Ramos (cell line): ENCODE results near the gene CPNE7.
"Not testable (repeated sequence)": the region's sequence is repeated elsewhere in the genome, so short reads cannot be mapped to it uniquely, and the experiment has no call there.

Experiments
- in situ Hi-C: fragments of 300-500 bp; cut with MboI; formaldehyde crosslinking; loops from one replicate; pipeline ENCODE4 v1.14.3; 2022; ENCODE audit warnings: low sequenced_read_pairs; ENCODE audit not compliant: unreplicated experiment

CPNE7 gene

DNA sequence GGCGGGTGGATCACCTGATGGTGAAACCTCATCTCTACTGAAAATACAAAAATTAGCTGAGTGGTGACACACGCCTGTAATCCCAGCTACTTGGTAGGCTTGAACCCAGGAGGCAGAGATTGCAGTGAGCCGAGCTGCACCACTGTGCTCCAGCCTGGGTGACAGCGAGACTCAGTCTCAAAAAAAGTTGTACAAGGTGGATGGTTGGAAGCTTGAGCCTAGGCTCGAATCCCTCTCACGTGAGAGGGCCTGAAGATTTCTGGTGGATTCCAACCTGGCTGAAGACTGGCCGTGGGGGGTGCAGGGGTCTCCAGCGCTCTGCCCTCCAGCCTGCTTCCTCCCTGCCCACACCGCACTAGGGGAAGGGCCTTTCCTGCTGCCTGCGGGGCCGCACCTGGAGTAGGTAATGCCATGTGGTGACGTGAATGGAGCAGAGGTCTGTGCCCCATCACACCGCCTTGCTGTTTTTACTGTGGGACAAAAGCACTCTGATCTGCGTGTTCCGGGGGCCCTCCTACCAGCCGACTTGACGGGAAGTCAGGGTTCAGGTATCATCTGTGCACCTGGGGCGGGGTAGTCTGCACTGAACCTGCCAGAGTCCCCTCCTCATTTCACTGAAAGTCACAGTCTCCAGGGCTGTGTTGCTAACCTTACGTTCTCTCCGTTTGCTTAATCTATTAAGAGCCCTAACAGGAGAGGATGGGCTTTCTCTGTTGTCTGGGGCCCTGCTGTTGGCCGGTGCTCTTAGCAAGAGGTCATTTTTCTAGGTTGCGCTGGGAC, 10.9 kb upstream of the CPNE7 start:
- in situ Hi-C loops, result no loop called here

DNA sequence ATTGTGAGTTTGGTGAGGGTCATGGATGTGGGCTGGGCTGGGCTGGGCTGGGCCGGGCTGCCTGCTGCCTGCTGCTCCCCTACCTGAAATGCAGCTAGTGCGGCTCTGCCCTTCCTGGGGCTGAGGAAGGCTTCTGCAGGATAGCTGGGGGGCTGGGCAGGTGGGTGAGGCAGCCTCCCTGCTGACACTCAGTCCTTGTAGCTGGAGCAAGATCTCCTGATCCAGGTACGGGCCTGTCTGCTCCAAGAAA, 10.4 kb upstream of the CPNE7 start:
- in situ Hi-C loops, result no loop called here

DNA sequence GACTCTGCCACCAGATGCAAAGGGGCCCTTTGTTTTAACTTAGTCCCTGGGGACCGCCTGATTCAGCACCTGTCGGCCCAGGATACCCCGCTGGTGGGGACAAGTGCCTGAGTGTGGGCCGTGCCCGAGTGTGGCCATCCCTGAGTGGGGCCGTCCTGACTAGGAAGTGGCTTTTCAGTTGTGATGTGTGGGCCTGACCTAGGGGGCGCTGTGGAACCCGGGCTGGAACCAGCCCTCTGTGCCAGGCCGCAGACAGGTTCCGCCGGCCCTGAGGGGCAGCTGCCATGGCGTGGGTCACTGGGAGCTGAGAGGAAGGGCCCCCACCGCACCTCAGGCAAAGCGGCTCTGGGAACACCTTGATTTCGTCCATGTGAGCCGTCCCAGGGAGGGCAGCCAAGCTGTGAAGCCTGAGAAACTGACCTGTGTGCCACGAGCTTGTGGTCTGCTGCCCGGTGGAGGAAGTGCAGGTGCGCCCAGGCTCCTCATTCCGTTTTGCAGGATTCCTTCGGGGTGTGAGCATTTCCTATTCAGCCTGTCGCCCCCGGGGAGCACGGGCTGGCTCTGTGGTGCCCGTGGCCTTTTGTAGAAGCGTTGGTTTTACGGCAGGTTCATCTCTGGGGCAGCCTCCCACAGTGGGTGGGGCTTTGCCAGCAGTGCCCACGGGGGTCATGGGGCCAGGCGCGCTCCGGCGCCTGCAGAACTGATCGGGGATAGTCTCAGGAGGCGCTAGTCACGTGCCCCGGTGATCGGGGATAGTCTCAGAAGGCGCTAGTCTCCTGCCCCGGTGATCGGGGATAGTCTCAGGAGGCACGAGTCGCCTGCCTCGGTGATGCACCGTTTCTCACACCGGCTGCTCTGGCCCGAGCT, 9.8 kb upstream of the CPNE7 start:
- in situ Hi-C loops, result no loop called here

DNA sequence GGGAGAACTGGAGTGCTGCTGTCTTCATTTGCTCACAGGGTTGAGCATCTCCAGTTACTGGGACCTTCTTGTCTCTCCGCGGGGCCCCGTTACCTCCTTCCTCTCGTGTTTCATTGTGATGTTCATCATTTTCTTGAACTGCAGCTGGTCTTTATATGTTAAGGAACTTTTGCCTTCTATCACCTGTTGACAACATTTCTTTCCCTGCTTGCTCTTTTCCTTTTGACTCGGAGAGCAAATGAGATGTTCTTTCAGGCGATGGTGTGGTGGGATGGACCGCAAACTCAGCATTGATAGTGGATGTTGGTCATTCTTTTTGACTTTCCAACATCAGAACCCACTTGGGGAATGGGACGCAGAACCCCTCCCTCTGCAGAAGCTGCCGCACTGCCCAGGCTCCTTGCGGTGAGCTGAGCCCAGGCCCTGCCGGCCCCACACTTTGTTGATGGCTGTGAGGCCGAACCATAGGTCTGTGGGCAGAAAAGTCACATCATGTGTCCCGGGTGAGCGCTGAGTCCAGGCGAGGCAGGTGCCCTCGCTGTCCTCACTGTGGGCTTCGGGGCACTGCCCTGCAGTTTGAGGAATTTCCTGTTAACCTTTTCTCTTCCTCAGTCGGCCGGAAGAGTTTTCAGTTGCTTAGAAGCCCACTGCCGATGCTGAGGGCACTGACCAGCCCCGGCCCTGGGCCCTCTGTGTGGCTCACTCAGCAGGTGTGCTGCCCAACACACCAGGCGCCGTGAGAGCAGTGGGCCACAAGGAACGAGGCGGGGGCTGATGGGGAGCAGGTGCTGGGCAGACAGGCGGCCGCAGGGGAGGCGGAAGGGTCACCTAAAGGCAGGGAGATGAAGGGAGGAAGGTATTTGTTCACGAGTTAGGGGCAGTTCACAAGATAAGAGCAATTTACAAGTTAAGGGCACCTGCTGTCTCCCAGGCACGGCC, 7.6 kb upstream of the CPNE7 start:
- in situ Hi-C loops, result no loop called here

DNA sequence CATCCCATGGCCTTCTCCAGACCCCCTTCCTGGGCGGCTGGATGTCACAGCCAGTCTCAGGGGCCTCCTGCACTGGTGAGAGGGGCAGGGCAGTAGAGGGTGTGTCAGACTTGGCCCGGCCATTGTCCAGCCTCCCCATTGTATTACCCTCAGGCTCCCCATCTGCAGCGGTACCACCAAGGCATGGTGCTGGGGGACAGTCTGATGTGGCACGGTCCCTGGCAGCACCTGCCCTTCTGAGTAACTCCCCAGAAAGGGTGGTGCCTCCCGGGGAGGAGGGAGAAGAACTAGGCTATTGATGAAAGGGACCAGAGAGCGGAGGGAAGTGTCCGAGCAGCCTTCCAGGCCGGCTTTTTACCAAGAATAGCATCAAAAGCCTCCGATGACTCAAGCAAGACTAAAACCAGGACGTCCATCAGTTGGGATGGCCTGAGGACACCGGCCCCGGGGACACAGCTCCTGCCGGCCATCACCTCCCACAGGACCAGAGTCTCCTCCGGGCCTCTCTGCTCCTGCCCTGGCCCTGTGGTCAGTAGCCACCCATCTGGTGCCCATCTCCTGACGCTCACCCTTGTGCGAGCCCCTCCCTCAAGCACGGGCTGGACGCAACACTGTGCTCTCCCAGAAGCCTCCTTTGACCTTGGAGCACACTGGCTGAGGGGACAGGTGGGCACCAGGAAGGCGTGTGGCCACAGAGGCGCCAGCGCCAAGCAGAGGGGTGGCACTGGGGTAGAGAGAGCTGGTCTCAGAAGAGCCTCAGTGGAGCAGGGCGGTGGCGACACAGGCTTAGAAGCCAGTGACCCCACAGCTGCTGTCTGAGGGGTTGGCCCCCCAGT, 5.8 kb upstream of the CPNE7 start:
- in situ Hi-C loops, result no loop called here

DNA sequence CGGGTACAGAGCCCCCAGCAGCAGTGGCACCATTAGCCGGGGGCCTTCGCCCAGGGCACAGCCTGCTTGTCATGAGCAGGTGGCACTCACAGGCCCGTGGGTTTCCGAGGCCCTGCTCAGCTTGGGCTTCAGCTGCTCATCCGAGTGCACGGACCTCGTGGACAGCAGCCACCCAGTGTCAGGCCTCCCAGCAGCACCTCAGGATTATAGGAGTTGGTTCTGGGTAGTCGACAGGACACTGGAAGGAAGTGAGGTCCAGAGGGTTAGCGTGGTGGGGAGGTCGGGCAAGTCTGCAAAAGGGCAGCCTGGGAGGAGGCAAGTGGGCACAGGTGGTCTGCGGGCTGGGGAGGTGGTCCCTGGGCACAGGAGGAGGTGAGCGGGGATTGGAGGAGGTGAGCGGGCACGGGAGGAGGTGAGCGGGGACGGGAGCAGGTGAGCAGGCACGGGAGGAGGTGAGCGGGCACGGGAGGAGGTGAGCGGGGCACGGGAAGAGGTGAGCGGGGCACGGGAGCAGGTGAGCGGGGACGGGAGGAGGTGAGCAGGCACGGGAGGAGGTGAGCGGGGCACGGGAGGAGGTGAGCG, 5.1 kb upstream of the CPNE7 start:
- in situ Hi-C loops, result no loop called here

DNA sequence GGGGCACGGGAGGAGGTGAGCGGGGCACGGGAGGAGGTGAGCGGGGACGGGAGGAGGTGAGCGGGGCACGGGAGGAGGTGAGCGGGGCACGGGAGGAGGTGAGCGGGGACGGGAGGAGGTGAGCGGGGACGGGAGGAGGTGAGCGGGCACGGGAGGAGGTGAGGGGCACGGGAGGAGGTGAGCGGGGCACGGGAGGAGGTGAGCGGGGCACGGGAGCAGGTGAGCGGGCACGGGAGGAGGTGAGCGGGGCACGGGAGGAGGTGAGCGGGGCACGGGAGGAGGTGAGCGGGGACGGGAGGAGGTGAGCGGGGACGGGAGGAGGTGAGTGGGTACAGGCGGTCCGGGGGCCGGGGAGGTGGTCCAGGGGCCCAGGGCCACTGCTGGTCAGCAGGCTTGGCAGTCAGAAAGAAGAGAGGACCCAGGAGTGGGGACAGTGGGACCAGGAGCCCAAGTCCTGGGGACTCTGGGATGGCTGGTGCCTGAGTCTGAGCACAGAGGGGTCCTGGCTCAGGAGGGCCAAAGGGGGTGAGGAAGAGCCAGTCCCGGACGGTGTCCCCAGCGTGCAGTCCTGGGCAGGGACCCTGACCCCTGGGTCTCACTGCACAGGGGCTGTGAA, 4.5 kb upstream of the CPNE7 start:
- in situ Hi-C loops, result not testable (repeated sequence)

DNA sequence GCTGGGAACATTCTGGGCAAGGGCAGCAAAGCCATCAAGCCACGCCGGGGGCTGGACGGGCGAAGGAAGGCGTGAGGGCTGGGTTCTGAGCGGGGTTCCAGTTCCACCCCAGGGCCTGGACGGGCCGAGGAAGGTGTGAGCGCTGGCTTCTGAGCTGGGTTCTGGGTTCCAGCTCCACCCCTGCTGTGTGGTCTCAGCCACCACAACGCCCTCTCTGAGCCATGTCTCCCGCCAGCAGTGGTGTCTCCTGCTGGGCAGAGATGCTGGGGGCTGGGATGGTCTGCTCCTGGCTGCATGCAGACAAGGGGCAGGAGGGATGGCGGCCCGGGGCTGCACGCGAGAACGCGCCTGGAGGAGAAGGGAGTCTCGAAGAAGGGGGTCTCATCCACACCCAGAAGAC, 3.9 kb upstream of the CPNE7 start:
- in situ Hi-C loops, result no loop called here

DNA sequence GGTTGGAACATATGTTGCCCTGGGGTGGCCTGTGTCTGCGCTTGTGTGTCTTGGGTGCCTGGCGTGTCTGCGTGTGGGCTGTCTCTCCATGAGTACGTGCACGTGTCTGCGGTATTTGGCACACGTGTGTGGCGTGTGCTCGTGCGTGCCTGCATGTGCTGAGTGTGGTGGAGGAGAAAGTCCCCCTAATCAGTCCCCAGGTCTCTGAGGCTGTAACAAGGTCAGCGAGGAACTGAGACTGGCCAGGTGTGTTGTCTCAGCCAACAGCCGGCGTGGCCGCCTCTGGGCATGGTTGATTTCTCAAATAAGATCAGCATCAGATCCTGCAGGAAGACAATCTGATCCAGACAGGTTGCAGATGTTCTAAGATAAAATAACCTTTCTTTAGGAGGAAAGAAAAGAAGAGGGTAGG, 3.5 kb upstream of the CPNE7 start:
- in situ Hi-C loops, result no loop called here

DNA sequence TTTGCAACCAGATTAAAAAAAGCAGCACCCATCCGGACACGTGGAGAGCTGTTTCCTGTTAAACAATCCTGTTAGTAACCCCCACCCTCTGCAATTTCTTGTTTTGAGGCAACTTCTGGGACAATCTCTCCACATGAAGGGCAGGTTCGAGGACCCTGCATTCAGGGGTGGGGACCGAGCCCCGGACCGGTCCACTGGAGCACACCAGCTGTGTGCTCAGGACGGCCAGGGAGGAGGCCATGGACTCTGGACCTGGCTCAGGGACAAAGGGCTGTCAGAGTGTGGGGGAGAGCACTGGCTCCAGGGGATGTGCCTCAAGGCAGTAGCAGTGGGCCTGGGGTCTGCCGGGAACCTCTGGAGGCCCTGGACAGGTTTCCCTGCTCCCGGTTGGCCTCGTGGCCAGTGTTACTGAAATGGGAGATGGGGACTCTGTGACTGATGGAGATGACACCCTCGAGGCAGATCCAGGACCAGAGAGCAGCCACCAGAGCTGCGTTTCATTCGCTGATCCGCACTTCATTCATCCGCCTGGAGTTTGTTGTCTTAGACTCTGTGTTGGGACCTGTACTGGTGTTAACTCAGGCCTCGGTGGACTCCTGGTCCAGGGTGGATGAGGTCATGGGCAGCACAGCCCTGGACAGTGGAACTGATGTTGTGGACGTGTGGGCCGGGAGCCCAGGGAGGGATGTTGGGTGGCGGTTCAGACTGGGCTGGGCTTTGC, 2.9 kb upstream of the CPNE7 start:
- in situ Hi-C loops, result no loop called here

DNA sequence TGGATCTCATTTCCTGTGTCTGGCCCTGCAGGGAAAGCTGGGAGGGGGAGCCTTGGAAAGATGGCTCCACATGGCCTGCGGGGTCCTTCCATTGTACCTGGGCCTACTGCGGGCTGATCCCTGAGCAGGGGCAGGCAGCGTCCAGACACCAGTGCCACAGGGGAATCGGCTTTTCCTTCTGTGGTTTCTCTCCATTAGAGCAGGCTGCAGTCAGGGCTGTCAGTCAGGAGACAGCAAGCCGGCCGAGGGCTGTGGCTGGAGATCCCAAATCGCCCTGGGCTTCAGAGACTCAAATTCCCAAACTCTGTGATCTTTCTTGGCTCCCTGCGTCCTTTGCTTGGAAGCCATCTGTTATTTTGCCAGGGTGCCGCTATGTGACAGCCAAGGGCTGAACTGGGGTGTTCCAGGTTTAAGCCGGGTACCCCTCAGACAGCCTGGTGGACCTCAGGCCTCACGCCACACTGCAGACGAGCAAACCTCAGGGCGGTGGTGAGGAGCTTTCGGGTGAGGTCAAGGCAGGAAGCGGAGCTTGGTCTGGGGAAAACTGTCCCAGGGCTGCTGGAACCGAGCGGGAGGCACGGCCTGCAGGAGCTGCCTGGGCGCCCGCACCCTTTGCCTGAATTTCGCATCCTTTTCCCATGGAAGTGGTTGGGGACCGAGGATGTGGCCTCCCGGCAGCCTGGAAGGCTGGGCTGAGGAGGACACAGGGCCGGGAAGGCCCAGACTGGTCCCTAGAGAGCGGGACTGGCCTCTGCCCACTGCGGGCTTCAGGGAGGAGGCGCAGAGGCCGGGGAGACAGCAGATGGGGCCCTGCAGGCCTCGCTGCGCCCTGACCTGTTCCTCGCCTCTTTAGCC, 1.5 kb upstream of the CPNE7 start:
- in situ Hi-C loops, result no loop called here

DNA sequence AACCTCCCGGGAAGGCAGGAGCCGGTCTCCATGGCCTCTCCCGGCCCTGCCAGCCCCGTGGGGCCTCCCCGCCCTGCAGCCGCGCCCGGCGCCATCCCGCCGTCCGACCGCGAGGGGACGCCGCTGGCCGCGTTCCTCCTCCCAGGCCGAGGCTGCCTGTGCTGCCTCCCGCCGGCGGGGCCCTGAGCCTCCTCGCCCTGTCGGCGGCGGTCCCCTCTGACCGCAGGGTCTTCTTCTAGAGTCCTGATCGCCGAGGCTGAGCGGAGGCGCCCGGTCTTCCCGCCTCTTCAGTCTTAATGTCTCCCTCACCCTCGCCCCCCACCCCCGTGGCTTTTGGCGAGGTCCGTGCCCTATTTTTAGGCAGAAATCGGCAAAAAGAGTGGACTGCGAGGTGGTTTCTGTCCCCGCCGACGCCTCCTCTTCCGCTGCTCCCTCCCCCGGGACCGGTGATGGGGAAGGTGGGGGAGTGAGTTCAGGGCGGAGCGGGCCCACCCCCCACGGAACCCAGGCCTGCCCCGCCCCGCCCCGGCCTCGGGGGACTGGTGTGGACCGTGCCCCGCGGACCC, 794 bp upstream of the CPNE7 start:
- in situ Hi-C loops, result no loop called here

DNA sequence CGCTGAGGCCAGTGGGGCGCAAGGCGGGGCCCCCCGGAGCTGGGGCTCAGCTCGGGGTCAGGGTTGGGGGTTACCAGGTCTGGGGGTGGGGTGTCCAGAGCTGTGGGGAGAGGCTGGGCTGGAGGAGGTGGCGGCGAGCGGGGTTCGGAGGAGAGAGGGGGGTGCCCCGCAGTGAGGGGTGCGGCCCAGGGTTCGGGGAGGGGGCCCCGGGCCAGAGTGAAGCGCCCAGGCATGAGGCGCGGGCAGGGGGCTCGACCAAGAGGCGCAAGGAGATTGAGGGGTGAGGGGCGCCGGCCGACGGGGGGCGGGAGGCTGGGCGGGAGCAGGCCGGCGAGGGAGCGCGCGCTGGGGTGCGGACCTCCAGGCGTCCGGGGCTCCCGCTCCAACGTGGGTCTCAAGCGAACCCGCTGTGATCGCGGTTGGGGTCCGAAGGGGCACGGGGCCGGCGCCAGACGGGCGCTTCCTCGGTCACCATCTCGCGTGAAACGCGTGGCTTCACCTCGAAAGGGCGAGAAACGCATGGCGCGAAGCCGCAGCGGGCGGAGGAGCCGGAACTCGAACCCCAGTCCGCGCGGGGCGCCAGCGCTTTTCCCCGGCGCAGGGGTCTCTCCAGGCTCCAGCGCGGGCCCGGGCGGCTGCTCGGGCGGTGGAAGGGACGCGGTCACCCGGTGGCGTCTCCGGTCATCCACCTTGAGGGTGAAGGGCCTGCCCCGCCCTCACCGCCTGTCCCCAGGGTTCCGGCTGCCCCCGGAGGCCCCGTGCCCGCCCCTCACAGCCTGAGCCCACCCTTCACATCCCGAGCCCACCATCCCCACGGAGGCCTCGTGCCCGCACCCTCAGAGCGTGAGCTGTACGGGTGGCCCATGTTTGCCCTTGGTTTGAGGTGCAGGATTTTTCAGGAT, 846 bp downstream of the CPNE7 start:
- in situ Hi-C loops, result no loop called here

DNA sequence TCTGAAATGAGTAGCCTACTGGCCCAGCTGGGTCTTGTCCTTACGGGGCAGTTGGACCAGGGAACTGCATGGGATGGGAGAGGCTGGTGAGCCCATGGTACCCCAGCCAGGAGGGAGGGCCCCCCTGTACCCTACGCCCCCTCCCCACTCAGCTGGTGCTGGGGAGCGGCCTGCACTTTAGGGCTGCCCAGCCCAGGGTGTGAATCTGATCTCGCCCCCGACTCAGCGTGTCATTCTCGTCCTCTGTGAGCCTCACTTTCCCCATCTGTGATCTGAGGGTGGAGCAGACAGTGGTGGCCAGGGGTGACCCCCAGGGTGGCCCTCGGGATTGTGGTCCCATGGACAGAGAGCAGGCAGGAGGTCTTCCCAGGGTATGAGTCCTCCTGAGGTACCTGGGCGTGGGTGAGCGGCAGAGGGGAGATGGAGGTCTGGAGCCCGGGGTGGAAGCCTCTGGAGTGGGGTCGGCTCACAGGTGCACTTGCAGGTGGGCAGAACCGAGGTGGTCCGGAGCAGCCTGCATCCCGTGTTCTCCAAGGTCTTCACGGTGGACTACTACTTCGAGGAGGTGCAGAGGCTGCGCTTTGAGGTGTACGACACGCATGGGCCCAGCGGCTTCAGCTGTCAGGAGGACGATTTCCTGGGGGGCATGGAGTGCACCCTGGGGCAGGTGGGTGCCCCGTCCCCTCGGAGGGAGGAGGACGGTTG, 1.6 kb downstream of the CPNE7 start:
- in situ Hi-C loops, result no loop called here

DNA sequence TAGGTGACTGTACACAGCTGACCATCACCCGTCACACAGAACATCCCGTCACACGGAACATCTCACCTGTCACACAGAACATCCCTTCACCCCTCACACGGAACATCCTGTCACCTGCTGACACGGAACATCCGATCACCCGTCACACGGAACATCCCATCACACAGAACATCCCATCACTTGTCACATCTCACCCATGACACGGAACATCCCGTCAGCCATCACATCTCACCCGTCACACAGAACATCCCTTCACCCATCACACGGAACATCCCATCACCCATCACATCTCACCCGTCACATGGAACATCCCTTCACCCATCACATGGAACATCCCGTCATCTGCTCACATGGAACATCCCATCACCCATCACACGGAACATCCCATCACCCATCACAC, 3.8 kb downstream of the CPNE7 start:
- in situ Hi-C loops, result no loop called here
